K562 (cell line): ENCODE results near the gene TRPC3. TPM values are rescaled to one million over a fixed set of nuclear protein-coding genes. Genes with fewer than 3 reads are reported as not detected.

ENCODE experiments used
- ATAC-seq: fragments of 200-7000 bp; cut with Tn5 transposase; 3 replicates; pipeline ENCODE4 v1.9.1; 2020; ENCODE audit warnings: moderate library complexity
- BruUV-seq: library from RNA; stranded (reverse); fragments of 400-500 nt; replicated peaks from 2 replicates; lab custom pipeline; 2021; lab: Mats Ljungman, UMichigan
- CTCF ChIA-PET: fragments of 300-600 bp; formaldehyde crosslinking; extraction: SDS; loops from one replicate; lab custom pipeline; 2021; ENCODE audit warnings: low intra/inter-chr PET ratio; lab: Yijun Ruan, JAX
- POLR2A ChIA-PET: fragments of 300-600, 350-650 bp; sonication (Branson Sonifier 250); formaldehyde crosslinking; extraction: SDS; loops from one replicate; lab custom pipeline; 2021; ENCODE audit warnings: antibody characterized with exemption, inconsistent platforms; lab: Yijun Ruan, JAX
- DNase-seq, 4 experiments: peaks; one replicate each; pipeline versions ENCODE4 v3.0.0 to v3.0.0-alpha.2; 2011 to 2018; ENCODE audit warnings: low spot score in 3 of 4, mixed read lengths in 3 of 4; ENCODE audit errors: extremely low read depth in 1 of 4
- FAIRE-seq: peaks from 2 replicates; lab custom pipeline; 2011; peaks lifted over from hg19 to GRCh38; lab: Jason Lieb, UNC
- H2AFZ ChIP-seq: 2 replicates; pipeline ENCODE4 v1.6.0; 2011; ENCODE audit warnings: low read depth, low read length, control low read depth, inconsistent platforms
- H3K27ac ChIP-seq: fragments of 200-600 bp; 3 replicates; pipeline ENCODE4 v1.8.0; 2011; ENCODE audit warnings: low read depth, mild to moderate bottlenecking, control low read depth, inconsistent platforms, low read length, moderate library complexity, mixed read lengths; ENCODE audit errors: extremely low read depth
- H3K27me3 ChIP-seq, 2 experiments: fragments of 300-600 bp in 1 of 2; 2 replicates in 1 of 2; 3 replicates in 1 of 2; pipeline versions ENCODE4 v1.6.0 to v1.8.0; 2011; ENCODE audit warnings: inconsistent platforms in 2 of 2, low read length in 2 of 2, mild to moderate bottlenecking in 1 of 2, mixed read lengths in 1 of 2, moderate library complexity in 1 of 2; ENCODE audit not compliant: control insufficient read depth in 2 of 2, insufficient read depth in 2 of 2
- H3K36me3 ChIP-seq: fragments of 300-600 bp; 3 replicates; pipeline ENCODE4 v1.8.0; 2011; ENCODE audit warnings: mild to moderate bottlenecking, low read length, inconsistent platforms; ENCODE audit not compliant: control insufficient read depth, insufficient read depth
- H3K4me1 ChIP-seq, 2 experiments: fragments of 200-600 bp in 1 of 2; replicated peaks in 1 of 2; 2 replicates in 1 of 2; 3 replicates in 1 of 2; pipeline versions ENCODE4 v1.5.1 to v1.8.0; 2011; ENCODE audit warnings: inconsistent platforms in 2 of 2, low read length in 2 of 2, mild to moderate bottlenecking in 1 of 2, mixed read lengths in 1 of 2, moderate library complexity in 1 of 2; ENCODE audit not compliant: control insufficient read depth in 2 of 2, insufficient read depth in 2 of 2
- H3K4me2 ChIP-seq: 2 replicates; pipeline ENCODE4 v1.6.1; 2011; ENCODE audit warnings: low read length, control low read depth, inconsistent platforms, mixed read lengths; ENCODE audit not compliant: insufficient read depth
- H3K4me3 ChIP-seq: fragments of 200-600 bp; sonication (generic), shearing (Covaris generic); 2 replicates; pipeline ENCODE4 v1.5.1; 2016; ENCODE audit warnings: control low read depth, inconsistent platforms
- H3K79me2 ChIP-seq: fragments of 200-600 bp; 3 replicates; pipeline ENCODE4 v1.8.0; 2011; ENCODE audit warnings: low read length, inconsistent platforms; ENCODE audit not compliant: control insufficient read depth, insufficient read depth
- H3K9ac ChIP-seq, 2 experiments: 2 replicates each; pipeline versions ENCODE4 v1.6.0 to v1.6.1; 2011; ENCODE audit warnings: low read depth in 2 of 2, low read length in 2 of 2, control low read depth in 1 of 2, inconsistent platforms in 1 of 2, mild to moderate bottlenecking in 1 of 2, mixed read lengths in 1 of 2; ENCODE audit not compliant: insufficient read depth in 1 of 2
- H3K9me1 ChIP-seq: one replicate; pipeline ENCODE4 v1.6.0; 2011; ENCODE audit warnings: inconsistent platforms, mild to moderate bottlenecking, low read length, moderate library complexity; ENCODE audit not compliant: control insufficient read depth, insufficient read depth
- H3K9me3 ChIP-seq: replicated peaks from 2 replicates; pipeline ENCODE4 v1.5.1; 2011; ENCODE audit warnings: low read depth, low read length, inconsistent platforms; ENCODE audit not compliant: control insufficient read depth, insufficient read depth
- H4K20me1 ChIP-seq: replicated peaks from 2 replicates; pipeline ENCODE4 v1.6.1; 2011; ENCODE audit warnings: low read length, inconsistent platforms, mixed read lengths; ENCODE audit not compliant: control insufficient read depth, insufficient read depth
- C11orf30 ChIP-seq: fragments of 450-650 bp; IDR thresholded peaks from 2 replicates; pipeline ENCODE4 v1.6.1; 2016; ENCODE audit warnings: low read depth, mild to moderate bottlenecking
- HNRNPK ChIP-seq: fragments of 200-400 bp; formaldehyde crosslinking; IDR thresholded peaks from one replicate; pipeline ENCODE4 v1.6.1; 2018; ENCODE audit warnings: mild to moderate bottlenecking, low read depth, low read length; ENCODE audit not compliant: poor library complexity, severe bottlenecking
- KLF1 ChIP-seq: fragments of 450-650 bp; IDR thresholded peaks from 2 replicates; pipeline ENCODE4 v1.6.1; 2016; ENCODE audit warnings: missing genetic modification characterization, missing compliant biosample characterization
- MAFF ChIP-seq: IDR thresholded peaks from 2 replicates; pipeline ENCODE4 v1.6.1; 2012; ENCODE audit warnings: low read length, improper control_type of control experiment
- MAFG ChIP-seq: fragments of 450-650 bp; conservative IDR thresholded peaks from 2 replicates; pipeline ENCODE4 v1.6.1; 2016; ENCODE audit warnings: missing genetic modification characterization, missing compliant biosample characterization
- PCBP2 ChIP-seq: fragments of 200-400 bp; formaldehyde crosslinking; IDR thresholded peaks from 2 replicates; pipeline ENCODE4 v1.6.1; 2018; ENCODE audit warnings: low read length, low read depth, mild to moderate bottlenecking, moderate library complexity; ENCODE audit not compliant: poor library complexity, severe bottlenecking
- POLR2AphosphoS2 ChIP-seq: IDR thresholded peaks from 2 replicates; pipeline ENCODE4 v1.6.1; 2012; ENCODE audit warnings: low read length, improper control_type of control experiment
- PRDM10 ChIP-seq: fragments of 450-650 bp; IDR thresholded peaks from 2 replicates; pipeline ENCODE4 v1.6.1; 2018; ENCODE audit not compliant: partially characterized antibody
- PURB ChIP-seq: sonication (generic); formaldehyde crosslinking; IDR thresholded peaks from 2 replicates; pipeline ENCODE4 v1.9.0; 2021; ENCODE audit warnings: low read depth, mild to moderate bottlenecking, missing genetic modification reagents
- RBBP5 ChIP-seq: fragments of 200-600 bp; sonication (generic); IDR thresholded peaks from 2 replicates; pipeline ENCODE4 v1.6.1; 2012; ENCODE audit warnings: borderline replicate concordance, mild to moderate bottlenecking, low read length, control low read depth, inconsistent platforms; ENCODE audit not compliant: insufficient read depth, poor library complexity, severe bottlenecking
- TCF15 ChIP-seq: fragments of 250-450 bp; sonication (Bioruptor Pico); IDR thresholded peaks from 2 replicates; pipeline ENCODE4 v1.8.0; 2022; ENCODE audit warnings: moderate library complexity, mild to moderate bottlenecking, inconsistent platforms
- ZNF165 ChIP-seq: fragments of 250-450 bp; sonication (Bioruptor Pico); IDR thresholded peaks from 2 replicates; pipeline ENCODE4 v1.4.0; 2020; ENCODE audit warnings: borderline replicate concordance
- ZNF584 ChIP-seq: fragments of 200-800 bp; sonication (Bioruptor generic); IDR thresholded peaks from 2 replicates; pipeline ENCODE4 v1.6.1; 2016; ENCODE audit warnings: low read depth, mild to moderate bottlenecking, missing genetic modification characterization, missing compliant biosample characterization
- WGBS: fragments of 100-300 bp; shearing (Covaris generic); methylation state at CpG from one replicate; pipeline ENCODE4 v1.1.6; 2016; ENCODE audit warnings: low coverage, mixed read lengths; ENCODE audit not compliant: insufficient coverage; ENCODE audit errors: missing lambda C conversion rate; 5-methylcytosine and 5-hydroxymethylcytosine counted together
- in situ Hi-C: fragments of 300-500 bp; cut with MboI; formaldehyde crosslinking; loops from 4 replicates; pipeline ENCODE4 v1.15.0; 2018; ENCODE audit warnings: inconsistent platforms, mixed read lengths
- intact Hi-C: fragments of 100-400 bp; cut with micrococcal nuclease; formaldehyde crosslinking; loops from 2 replicates; pipeline ENCODE4 v1.14.2; 2022
- polyA plus RNA-seq, 8 experiments: library from polyadenylated mRNA; depleted of rRNA in 4 of 8; stranded (reverse) in 5 of 8; unstranded in 3 of 8; fragments of >200 nt; fragmentation: Nextera tagmentation in 2 of 8; fragmentation: Illumina TruSeq in 1 of 8; extraction: Ambion mirVana in 2 of 8; extraction: Trizol in 1 of 8; gene quantifications; 2 replicates each; pipeline versions ENCODE4 v1.2.1 to v1.2.3, GENCODE V29; 2011 to 2014; ENCODE audit warnings: inconsistent platforms in 1 of 8, missing spikeins in 1 of 8
- total RNA-seq, 7 experiments: library from RNA; depleted of rRNA in 6 of 7; stranded (reverse); fragments of >200 nt in 6 of 7; fragmentation: Illumina TruSeq in 2 of 7; extraction: Trizol in 2 of 7; gene quantifications; 2 replicates each; pipeline versions ENCODE4 v1.2.1 to v1.2.3, GENCODE V29; 2011 to 2021; ENCODE audit warnings: low replicate concordance in 1 of 7
- TF ChIP-seq, protein P1 (sequence below): IDR thresholded peaks from 3 replicates; pipeline ENCODE4 v1.6.1; 2011; ENCODE audit warnings: borderline replicate concordance, mild to moderate bottlenecking; ENCODE audit not compliant: insufficient read length, insufficient read depth
- TF ChIP-seq, protein P2 (sequence below): fragments of 450-650 bp; formaldehyde crosslinking; IDR thresholded peaks from 2 replicates; pipeline ENCODE4 v1.4.0; 2020; ENCODE audit warnings: mild to moderate bottlenecking, moderate library complexity

Gene TRPC3
- total and polyA plus RNA-seq, 9 of the 15 experiments (the other 6 are each of a cell fraction or from before 2014, with no cell fraction given): 0.01 to 0.27 (median 0.11) TPM

DNA sequence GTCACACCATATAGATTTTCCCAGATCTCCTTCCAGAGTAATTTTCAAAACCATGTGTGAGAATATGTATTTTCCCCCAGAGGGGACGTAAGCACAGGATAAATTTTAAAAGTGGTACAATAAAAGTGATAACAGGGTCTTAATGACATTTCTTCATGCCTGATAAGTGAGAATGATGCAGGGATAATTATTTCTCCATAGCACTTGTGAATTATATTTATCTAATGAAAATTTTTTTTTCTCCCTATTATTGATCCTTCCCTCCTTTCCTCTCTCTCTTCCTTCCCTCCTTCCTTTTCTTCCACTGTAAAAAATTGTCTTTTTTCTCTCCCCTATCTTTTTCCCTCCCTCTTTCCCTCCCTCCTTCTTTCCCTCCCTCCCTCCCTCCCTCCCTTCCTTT lies 17.0 kb upstream of the TRPC3 start (continued):
- TF ChIP-seq, protein P1, sequence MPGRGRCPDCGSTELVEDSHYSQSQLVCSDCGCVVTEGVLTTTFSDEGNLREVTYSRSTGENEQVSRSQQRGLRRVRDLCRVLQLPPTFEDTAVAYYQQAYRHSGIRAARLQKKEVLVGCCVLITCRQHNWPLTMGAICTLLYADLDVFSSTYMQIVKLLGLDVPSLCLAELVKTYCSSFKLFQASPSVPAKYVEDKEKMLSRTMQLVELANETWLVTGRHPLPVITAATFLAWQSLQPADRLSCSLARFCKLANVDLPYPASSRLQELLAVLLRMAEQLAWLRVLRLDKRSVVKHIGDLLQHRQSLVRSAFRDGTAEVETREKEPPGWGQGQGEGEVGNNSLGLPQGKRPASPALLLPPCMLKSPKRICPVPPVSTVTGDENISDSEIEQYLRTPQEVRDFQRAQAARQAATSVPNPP: no peak
- TF ChIP-seq HNRNPK (peak; percentile 61), PRDM10 (peak; percentile 22), POLR2AphosphoS2 (no peak), PCBP2 (peak; percentile 31)

GRCh38 chr4:121964958-121965357 lies 13.1 kb upstream of the TRPC3 start:
- no peaks in the 10 kb centered on the region for H3K9me1 ChIP-seq
- in situ Hi-C loops (no loop called here), intact Hi-C loops (no loop called here)
- no peak overlapping the region for H3K4me3 ChIP-seq
- H3K9me3 ChIP-seq: no peaks in the 10 kb centered on the region
- no TSS peak for BruUV-seq
- H3K9ac ChIP-seq: no peak overlapping the region
- H3K27ac ChIP-seq: no peak overlapping the region
- no peaks in the 10 kb centered on the region for H3K79me2 ChIP-seq
- H3K36me3 ChIP-seq: no peaks in the 10 kb centered on the region
- no peak overlapping the region; the same call in 1 of the 2 replicates for H3K4me2 ChIP-seq
- peaks cover 0 to 2% of the 10 kb centered on the region in 2 experiments; a peak in 2 of 5 replicates for H3K4me1 ChIP-seq
- 0 out of 2 replicates have a peak overlapping the region, but pooled peaks have one; percentile 50 for H2AFZ ChIP-seq
- no peaks in the 10 kb centered on the region for H3K27me3 ChIP-seq
- no peaks in the 10 kb centered on the region for H4K20me1 ChIP-seq
- no peak for FAIRE-seq
- ChIA-PET CTCF (no interaction called here), POLR2A (no interaction called here)
- 24% methylated on average over 1 of the region's 1 CpG for WGBS
- no peak for ATAC-seq
- no peak for DNase-seq
- TF ChIP-seq C11orf30 (peak; percentile 89), ZNF584 (CRISPR knock-in tag) (no peak), MAFF (peak; percentile 33; the same call in 1 of the 2 replicates), PURB (CRISPR knock-in tag) (no peak), KLF1 (tag) (no peak), RBBP5 (no peak), TCF15 (no peak), ZNF165 (CRISPR knock-in tag) (no peak), MAFG (tag) (peak; percentile 92)
- TF ChIP-seq, protein P2, sequence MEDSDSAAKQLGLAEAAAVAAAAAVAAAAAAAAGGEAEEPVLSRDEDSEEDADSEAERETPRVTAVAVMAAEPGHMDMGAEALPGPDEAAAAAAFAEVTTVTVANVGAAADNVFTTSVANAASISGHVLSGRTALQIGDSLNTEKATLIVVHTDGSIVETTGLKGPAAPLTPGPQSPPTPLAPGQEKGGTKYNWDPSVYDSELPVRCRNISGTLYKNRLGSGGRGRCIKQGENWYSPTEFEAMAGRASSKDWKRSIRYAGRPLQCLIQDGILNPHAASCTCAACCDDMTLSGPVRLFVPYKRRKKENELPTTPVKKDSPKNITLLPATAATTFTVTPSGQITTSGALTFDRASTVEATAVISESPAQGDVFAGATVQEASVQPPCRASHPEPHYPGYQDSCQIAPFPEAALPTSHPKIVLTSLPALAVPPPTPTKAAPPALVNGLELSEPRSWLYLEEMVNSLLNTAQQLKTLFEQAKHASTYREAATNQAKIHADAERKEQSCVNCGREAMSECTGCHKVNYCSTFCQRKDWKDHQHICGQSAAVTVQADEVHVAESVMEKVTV: no peak
